CD14-positive monocyte (primary cell): ENCODE measurements around the gene B3GLCT. TPM values are rescaled to one million over a fixed set of nuclear protein-coding genes. Genes with fewer than 3 reads are reported as not detected.

Experiments used
- DNase-seq, 3 donors: peaks; one replicate each; pipeline ENCODE4 v3.0.0-alpha.2; 2011 to 2022
- H2AFZ ChIP-seq: 2 replicates; pipeline ENCODE4 v1.6.0; 2012; ENCODE audit warnings: mild to moderate bottlenecking, low read depth, low read length, inconsistent platforms; ENCODE audit not compliant: insufficient read depth, poor library complexity, severe bottlenecking
- H3K27ac ChIP-seq, 2 donors: 1 replicate in 1 of 2; 2 replicates in 1 of 2; pipeline ENCODE4 v1.5.1; 2012 to 2013; ENCODE audit warnings: low read length in 2 of 2, control low read depth in 1 of 2, inconsistent platforms in 1 of 2, low read depth in 1 of 2, mild to moderate bottlenecking in 1 of 2
- H3K27me3 ChIP-seq, 2 donors: one replicate each; pipeline versions ENCODE4 v1.6.0 to v1.6.1; 2011 to 2013; ENCODE audit warnings: low read length in 2 of 2; ENCODE audit not compliant: control insufficient read depth in 2 of 2, insufficient read depth in 2 of 2
- H3K36me3 ChIP-seq, 2 donors: replicated peaks in 1 of 2; 1 replicate in 1 of 2; 2 replicates in 1 of 2; pipeline versions ENCODE4 v1.5.1 to v1.6.1; 2012 to 2013; ENCODE audit warnings: low read length in 2 of 2, control low read depth in 1 of 2, inconsistent platforms in 1 of 2, mild to moderate bottlenecking in 1 of 2; ENCODE audit not compliant: insufficient read depth in 2 of 2, control insufficient read depth in 1 of 2
- H3K4me1 ChIP-seq, 2 donors: 1 replicate in 1 of 2; 2 replicates in 1 of 2; pipeline versions ENCODE4 v1.5.1 to v1.6.1; 2012 to 2013; ENCODE audit warnings: low read length in 2 of 2, control low read depth in 1 of 2, inconsistent platforms in 1 of 2, mild to moderate bottlenecking in 1 of 2, moderate library complexity in 1 of 2; ENCODE audit not compliant: insufficient read depth in 2 of 2, control insufficient read depth in 1 of 2
- H3K4me2 ChIP-seq: replicated peaks from 2 replicates; pipeline ENCODE3; 2012; ENCODE audit warnings: low read length, moderate library complexity, mild to moderate bottlenecking; ENCODE audit not compliant: poor library complexity, severe bottlenecking; ENCODE audit errors: extremely low read depth
- H3K4me3 ChIP-seq, 3 experiments: fragments of 200-600 bp in 1 of 3; sonication (generic) in 1 of 3; replicated peaks in 1 of 3; 1 replicate in 2 of 3; 2 replicates in 1 of 3; pipeline ENCODE4 v1.5.1; 2011 to 2013; ENCODE audit warnings: low read length in 3 of 3, mild to moderate bottlenecking in 3 of 3, control low read depth in 2 of 3, low read depth in 2 of 3, inconsistent platforms in 1 of 3, moderate library complexity in 1 of 3
- H3K79me2 ChIP-seq: 2 replicates; pipeline ENCODE4 v1.6.0; 2012; ENCODE audit warnings: mild to moderate bottlenecking, control low read depth, inconsistent platforms, low read length, moderate library complexity; ENCODE audit not compliant: insufficient read depth
- H3K9ac ChIP-seq: 2 replicates; pipeline ENCODE4 v1.6.0; 2017; ENCODE audit warnings: low read length, mild to moderate bottlenecking; ENCODE audit not compliant: insufficient read depth, poor library complexity, severe bottlenecking
- H3K9me3 ChIP-seq, 2 donors: replicated peaks in 1 of 2; 1 replicate in 1 of 2; 2 replicates in 1 of 2; pipeline versions ENCODE4 v1.5.1 to v1.6.1; 2012 to 2013; ENCODE audit warnings: low read length in 2 of 2, control low read depth in 1 of 2; ENCODE audit not compliant: control insufficient read depth in 1 of 2, insufficient read depth in 1 of 2
- H4K20me1 ChIP-seq: 2 replicates; pipeline ENCODE4 v1.6.0; 2012; ENCODE audit warnings: mild to moderate bottlenecking, low read length, control low read depth, moderate library complexity; ENCODE audit not compliant: insufficient read depth
- H3K27ac Mint-ChIP-seq, 7 donors: one replicate each; pipeline ENCODE4 v1.8.0; 2020; ENCODE audit warnings: mild to moderate bottlenecking in 7 of 7, mixed read lengths in 7 of 7, moderate library complexity in 6 of 7, inconsistent platforms in 2 of 7
- H3K27me3 Mint-ChIP-seq, 3 donors: one replicate each; pipeline ENCODE4 v1.8.0; 2021 to 2022; ENCODE audit warnings: low read depth in 3 of 3, mild to moderate bottlenecking in 3 of 3, mixed read lengths in 3 of 3, moderate library complexity in 3 of 3, inconsistent platforms in 1 of 3
- H3K36me3 Mint-ChIP-seq, 2 donors: one replicate each; pipeline ENCODE4 v1.8.0; 2020; ENCODE audit warnings: mixed read lengths in 2 of 2, inconsistent platforms in 1 of 2, mild to moderate bottlenecking in 1 of 2
- H3K4me1 Mint-ChIP-seq: one replicate; pipeline ENCODE4 v1.8.0; 2020; ENCODE audit warnings: mild to moderate bottlenecking, mixed read lengths
- H3K4me3 Mint-ChIP-seq, 2 donors: one replicate each; pipeline ENCODE4 v1.8.0; 2020; ENCODE audit warnings: mild to moderate bottlenecking in 2 of 2, mixed read lengths in 2 of 2, moderate library complexity in 1 of 2
- H3K9me3 Mint-ChIP-seq, 7 donors: one replicate each; pipeline ENCODE4 v1.8.0; 2020 to 2022; ENCODE audit warnings: mixed read lengths in 7 of 7, mild to moderate bottlenecking in 6 of 7, moderate library complexity in 6 of 7, inconsistent platforms in 2 of 7
- CTCF ChIP-seq: fragments of 200-600 bp; IDR thresholded peaks from one replicate; pipeline ENCODE4 v1.8.0; 2022; ENCODE audit warnings: antibody characterized with exemption, mild to moderate bottlenecking
- WGBS: methylation state at CpG from one replicate; pipeline ENCODE4 v1.1.5; 2013; ENCODE audit warnings: missing lambda C conversion rate; ENCODE audit not compliant: insufficient coverage; 5-methylcytosine and 5-hydroxymethylcytosine counted together
- intact Hi-C, 2 donors: fragments of 100-400 bp; cut with micrococcal nuclease; formaldehyde crosslinking; loops; one replicate each; pipeline versions ENCODE4 v1.15.0 to v1.15.1; 2023
- polyA plus RNA-seq, 3 donors: library from polyadenylated mRNA; depleted of rRNA in 1 of 3; unstranded in 2 of 3; stranded (reverse) in 1 of 3; fragments of 300-500 nt in 2 of 3; fragments of >200 nt in 1 of 3; fragmentation: Illumina TruSeq in 2 of 3; gene quantifications; 1 replicate in 2 of 3; 2 replicates in 1 of 3; pipeline ENCODE4 v1.2.3, GENCODE V29; 2012 to 2021

The B3GLCT gene
- polyA plus RNA-seq, 3 donors, result 0.63 to 2.0 (median 2.0) TPM

GRCh38 chr13:31184981-31185645 lies 14.7 kb upstream of the B3GLCT start:
- Mint-ChIP-seq H3K4me3 (no peak overlapping the region), H3K36me3 (no peaks in the 10 kb centered on the region), H3K4me1 (peaks cover 2% of the 10 kb centered on the region), H3K27ac (no peak overlapping the region), H3K27me3 (peaks cover 0 to 2% (median 2%) of the 10 kb centered on the region in 3 donors), H3K9me3 (peaks cover 0 to 7% (median 4%) of the 10 kb centered on the region in 7 donors)
- intact Hi-C loops, result no loop called here
- Histone ChIP-seq H3K9ac (no peak overlapping the region), H4K20me1 (no peaks in the 10 kb centered on the region), H3K4me2 (no peak overlapping the region), H3K4me1 (no peaks in the 10 kb centered on the region), H3K27me3 (no peaks in the 10 kb centered on the region), H3K36me3 (no peaks in the 10 kb centered on the region), H3K79me2 (no peaks in the 10 kb centered on the region), H3K9me3 (no peaks in the 10 kb centered on the region), H2AFZ (no peak overlapping the region), H3K4me3 (no peak overlapping the region), H3K27ac (no peak overlapping the region)
- no peak for DNase-seq
- TF ChIP-seq CTCF, result no peak
- WGBS, result no CpG with 5 or more reads among the region's 7 CpGs

GRCh38 chr13:31191748-31192147 lies 8.0 kb upstream of the B3GLCT start:
- TF ChIP-seq CTCF, result no peak
- no peaks in the 10 kb centered on the region for H3K9me3 ChIP-seq
- H3K4me1 ChIP-seq, result no peaks in the 10 kb centered on the region
- no peaks in the 10 kb centered on the region for H3K36me3 Mint-ChIP-seq
- no CpG with 5 or more reads among the region's 4 CpGs for WGBS
- no peak for DNase-seq
- H3K27ac ChIP-seq, result no peak overlapping the region
- H3K9me3 Mint-ChIP-seq, result peaks cover 0 to 6% (median 4%) of the 10 kb centered on the region in 7 donors
- H3K27me3 Mint-ChIP-seq, result peaks cover 0 to 5% (median 4%) of the 10 kb centered on the region in 3 donors
- intact Hi-C loops, result no loop called here
- H3K79me2 ChIP-seq, result no peaks in the 10 kb centered on the region
- H3K4me3 Mint-ChIP-seq, result no peak overlapping the region
- no peak overlapping the region for H2AFZ ChIP-seq
- H3K9ac ChIP-seq, result no peak overlapping the region
- H3K36me3 ChIP-seq, result no peaks in the 10 kb centered on the region
- no peak overlapping the region for H3K4me2 ChIP-seq
- no peaks in the 10 kb centered on the region for H3K27me3 ChIP-seq
- no peaks in the 10 kb centered on the region for H4K20me1 ChIP-seq
- no peaks in the 10 kb centered on the region for H3K4me1 Mint-ChIP-seq
- H3K27ac Mint-ChIP-seq, result no peak overlapping the region
- H3K4me3 ChIP-seq, result no peak overlapping the region
